ENCODE data around the gene PAX2. TPM values are rescaled to one million over a fixed set of nuclear protein-coding genes. Genes with fewer than 3 reads are reported as not detected.

Gene PAX2
- total RNA-seq, 1 donor from 2014 or later = 17.4 TPM

DNA sequence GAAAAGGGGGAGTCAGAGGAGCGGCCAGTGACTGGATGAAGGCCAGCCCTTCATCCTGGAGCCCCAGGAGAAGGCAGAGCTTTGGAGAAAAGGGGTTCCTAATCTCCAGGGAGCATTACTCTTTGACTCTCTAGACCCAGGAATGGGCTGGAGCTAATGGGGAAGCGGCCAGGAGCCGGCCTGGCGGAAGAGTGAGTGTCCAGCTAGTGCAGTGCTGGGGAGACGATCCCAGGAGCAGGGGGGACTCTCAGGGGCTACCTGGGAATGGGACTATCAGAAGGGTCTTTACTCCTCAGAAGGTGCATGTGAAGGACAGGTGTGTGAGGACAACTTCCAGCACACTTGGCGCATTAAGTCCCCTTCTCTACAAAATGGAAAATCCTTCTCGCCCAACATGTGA lies 2.4 kb upstream of the PAX2 start:
- Mint-ChIP-seq H3K36me3 (ENCODE audit: low read depth, unreplicated experiment) (peaks cover 10% of the 10 kb centered on the region), H3K9me3 (ENCODE audit: unreplicated experiment) (no peaks in the 10 kb centered on the region), H3K27ac (ENCODE audit: unreplicated experiment) (no peak overlapping the region), H3K4me1 (ENCODE audit: unreplicated experiment) (peaks cover 52% of the 10 kb centered on the region), H3K27me3 (ENCODE audit: unreplicated experiment) (peaks cover 43% of the 10 kb centered on the region), H3K4me3 (ENCODE audit: unreplicated experiment) (no peak overlapping the region)
- no peak for DNase-seq (ENCODE audit: low spot score)
- TF ChIP-seq, protein P1, sequence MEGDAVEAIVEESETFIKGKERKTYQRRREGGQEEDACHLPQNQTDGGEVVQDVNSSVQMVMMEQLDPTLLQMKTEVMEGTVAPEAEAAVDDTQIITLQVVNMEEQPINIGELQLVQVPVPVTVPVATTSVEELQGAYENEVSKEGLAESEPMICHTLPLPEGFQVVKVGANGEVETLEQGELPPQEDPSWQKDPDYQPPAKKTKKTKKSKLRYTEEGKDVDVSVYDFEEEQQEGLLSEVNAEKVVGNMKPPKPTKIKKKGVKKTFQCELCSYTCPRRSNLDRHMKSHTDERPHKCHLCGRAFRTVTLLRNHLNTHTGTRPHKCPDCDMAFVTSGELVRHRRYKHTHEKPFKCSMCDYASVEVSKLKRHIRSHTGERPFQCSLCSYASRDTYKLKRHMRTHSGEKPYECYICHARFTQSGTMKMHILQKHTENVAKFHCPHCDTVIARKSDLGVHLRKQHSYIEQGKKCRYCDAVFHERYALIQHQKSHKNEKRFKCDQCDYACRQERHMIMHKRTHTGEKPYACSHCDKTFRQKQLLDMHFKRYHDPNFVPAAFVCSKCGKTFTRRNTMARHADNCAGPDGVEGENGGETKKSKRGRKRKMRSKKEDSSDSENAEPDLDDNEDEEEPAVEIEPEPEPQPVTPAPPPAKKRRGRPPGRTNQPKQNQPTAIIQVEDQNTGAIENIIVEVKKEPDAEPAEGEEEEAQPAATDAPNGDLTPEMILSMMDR (IDR thresholded peaks at IDR 0.05; ENCODE audit: unreplicated experiment) = no peak

DNA sequence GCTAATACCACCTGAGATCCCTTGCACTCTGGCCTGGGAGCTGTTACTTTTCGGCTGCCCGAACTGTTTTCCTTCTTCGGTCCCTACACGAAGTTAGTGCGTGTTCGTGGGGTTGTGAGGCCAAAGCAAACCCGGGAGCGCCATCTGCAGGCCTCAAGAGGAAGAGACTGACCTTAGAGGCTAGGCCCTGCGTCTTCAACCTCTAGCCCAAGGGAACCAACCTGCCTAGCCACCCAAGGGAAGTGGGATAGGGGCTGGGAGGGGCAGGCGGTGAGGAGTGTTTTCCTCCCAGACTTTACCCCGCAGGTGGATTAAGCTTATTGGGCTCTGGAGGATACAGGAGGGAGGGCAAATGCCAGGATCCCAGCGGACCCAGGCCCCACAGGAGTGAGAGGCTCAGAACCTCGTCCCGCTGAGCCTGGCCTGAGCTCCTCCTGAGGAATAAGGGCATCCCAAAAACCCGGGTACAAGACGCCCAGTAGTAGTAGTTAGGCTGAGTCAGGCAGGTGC lies 1.7 kb upstream of the PAX2 start:
- Mint-ChIP-seq H3K9me3 (ENCODE audit: unreplicated experiment) (no peaks in the 10 kb centered on the region), H3K4me3 (ENCODE audit: unreplicated experiment) (peak overlapping the region; percentile 85), H3K27ac (ENCODE audit: unreplicated experiment) (no peak overlapping the region), H3K4me1 (ENCODE audit: unreplicated experiment) (peaks cover 45% of the 10 kb centered on the region), H3K36me3 (ENCODE audit: low read depth, unreplicated experiment) (peaks cover 4% of the 10 kb centered on the region), H3K27me3 (ENCODE audit: unreplicated experiment) (peaks cover 41% of the 10 kb centered on the region)
- no peak for DNase-seq (ENCODE audit: low spot score)
- TF ChIP-seq, protein P1 (IDR thresholded peaks at IDR 0.05; ENCODE audit: unreplicated experiment) = peak; percentile 61

GRCh38 chr10:100744136-100744986 lies 1.0 kb upstream of the PAX2 start:
- Mint-ChIP-seq H3K4me3 (ENCODE audit: unreplicated experiment) (peak overlapping the region; percentile 85), H3K4me1 (ENCODE audit: unreplicated experiment) (peaks cover 48% of the 10 kb centered on the region), H3K36me3 (ENCODE audit: low read depth, unreplicated experiment) (peaks cover 9% of the 10 kb centered on the region), H3K9me3 (ENCODE audit: unreplicated experiment) (no peaks in the 10 kb centered on the region), H3K27ac (ENCODE audit: unreplicated experiment) (no peak overlapping the region), H3K27me3 (ENCODE audit: unreplicated experiment) (peaks cover 41% of the 10 kb centered on the region)
- no peak for DNase-seq (ENCODE audit: low spot score)
- TF ChIP-seq, protein P1 (IDR thresholded peaks at IDR 0.05; ENCODE audit: unreplicated experiment) = no peak

GRCh38 chr10:100745882-100746783 lies 751 bp downstream of the PAX2 start:
- no peak for DNase-seq (ENCODE audit: low spot score)
- Mint-ChIP-seq H3K4me1 (ENCODE audit: unreplicated experiment) (peaks cover 38% of the 10 kb centered on the region), H3K36me3 (ENCODE audit: low read depth, unreplicated experiment) (peaks cover 9% of the 10 kb centered on the region), H3K27ac (ENCODE audit: unreplicated experiment) (peak overlapping the region; percentile 34), H3K27me3 (ENCODE audit: unreplicated experiment) (peaks cover 31% of the 10 kb centered on the region), H3K4me3 (ENCODE audit: unreplicated experiment) (peak overlapping the region; percentile 91), H3K9me3 (ENCODE audit: unreplicated experiment) (no peaks in the 10 kb centered on the region)
- TF ChIP-seq, protein P1 (IDR thresholded peaks at IDR 0.05; ENCODE audit: unreplicated experiment) = no peak
